ENCODE data around the gene ARHGAP15. TPM values are rescaled to one million over a fixed set of nuclear protein-coding genes. Genes with fewer than 3 reads are reported as not detected.

Gene ARHGAP15
- total RNA-seq, 1 experiment from 2014 or later: 0.41 TPM

DNA sequence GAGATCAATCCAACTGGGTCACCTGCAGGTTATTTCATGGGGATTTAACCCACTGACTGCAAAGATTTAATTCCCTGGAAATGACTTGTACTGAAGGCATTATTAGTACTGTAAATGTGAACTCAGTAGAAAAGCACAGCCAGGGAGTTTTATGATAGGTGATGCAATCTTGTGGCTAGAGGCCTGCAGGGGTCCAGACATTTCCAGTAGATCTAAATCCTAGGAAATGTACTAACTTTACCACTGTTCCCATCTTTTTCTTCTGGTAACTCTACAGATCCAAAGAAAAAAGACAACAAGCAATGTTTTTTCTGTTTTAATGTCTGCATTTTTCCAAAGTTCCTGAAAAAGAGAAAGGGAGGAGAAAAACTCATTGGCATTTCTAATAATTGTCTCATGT lies 500.1 kb downstream of the ARHGAP15 start:
- BruUV-seq (replicated peaks): no TSS peak
- ATAC-seq: no peak
- H3K4me1 ChIP-seq (ENCODE audit: control insufficient read depth, insufficient read depth, low read length): no peaks in the 10 kb centered on the region
- no peak overlapping the region for H3K4me3 ChIP-seq (ENCODE audit: low read depth in 2 of 2, low read length in 2 of 2)
- no peaks in the 10 kb centered on the region for H3K36me3 ChIP-seq (ENCODE audit: control insufficient read depth, insufficient read depth, low read length)
- in situ Hi-C loops (cut with HindIII; ENCODE audit: low pct_unique_long_range_greater_than_20kb, low sequenced_read_pairs): no loop called here
- no peak for TF ChIP-seq SIN3A (IDR thresholded peaks at IDR 0.05; ENCODE audit: borderline replicate concordance, insufficient read depth, low read depth, low read length)
- TF ChIP-seq REST (IDR thresholded peaks at IDR 0.05; ENCODE audit: insufficient read depth in 1 of 2, low read depth in 2 of 2, low read length in 1 of 2): no peak
- DNase-seq (ENCODE audit: low read depth, low spot score): no peak
- no peaks in the 10 kb centered on the region for H3K27me3 ChIP-seq (ENCODE audit: control insufficient read depth, insufficient read depth, low read length)
- POLR2A ChIA-PET: no interaction called here
- intact Hi-C loops (cut with micrococcal nuclease; ENCODE audit: unreplicated experiment): no loop called here
- CTCF ChIA-PET: no interaction called here
- no peak overlapping the region for H3K27ac ChIP-seq (ENCODE audit: low read length)
- H3K9me3 ChIP-seq (ENCODE audit: control insufficient read depth, insufficient read depth, low read depth, low read length): 0 out of 2 replicates have a peak, but pooled peaks cover 3% of the 10 kb centered on the region

DNA sequence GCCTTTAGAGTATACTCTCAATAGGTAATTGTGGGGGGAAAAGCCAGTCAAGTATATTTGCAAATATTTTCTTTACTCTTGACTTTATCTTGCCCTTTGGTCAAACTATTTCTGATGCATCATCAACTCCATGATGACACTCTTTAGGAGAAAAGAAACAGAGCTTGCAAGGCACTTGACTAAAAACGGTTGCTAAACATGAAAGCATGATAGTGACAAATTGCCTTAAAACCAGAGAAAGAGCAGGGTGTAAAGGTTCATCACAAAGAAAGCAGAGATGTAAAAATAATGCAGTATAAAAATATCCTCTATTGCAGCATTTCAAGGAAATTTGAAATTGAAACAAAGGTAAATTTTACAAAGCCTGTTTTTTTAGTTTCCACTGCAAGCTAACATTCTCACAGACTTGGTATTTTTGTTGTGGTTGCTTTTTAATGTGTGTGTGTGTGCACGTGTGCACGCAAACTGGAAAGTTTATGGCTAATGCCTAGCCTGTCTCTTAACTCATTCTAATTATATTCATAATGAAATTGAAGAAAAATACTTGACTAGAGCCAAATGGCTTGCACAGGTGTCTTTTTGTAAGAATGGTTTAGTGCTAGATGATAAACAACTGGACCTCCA lies 503.6 kb downstream of the ARHGAP15 start:
- DNase-seq (ENCODE audit: low read depth, low spot score) (no peak), ATAC-seq (no peak)
- H3K4me3 ChIP-seq (ENCODE audit: low read depth in 2 of 2, low read length in 2 of 2): no peak overlapping the region
- no peaks in the 10 kb centered on the region for H3K4me1 ChIP-seq (ENCODE audit: control insufficient read depth, insufficient read depth, low read length)
- no TSS peak for BruUV-seq (replicated peaks)
- intact Hi-C loops (cut with micrococcal nuclease; ENCODE audit: unreplicated experiment): no loop called here
- POLR2A ChIA-PET: no interaction called here
- no peaks in the 10 kb centered on the region for H3K27me3 ChIP-seq (ENCODE audit: control insufficient read depth, insufficient read depth, low read length)
- H3K9me3 ChIP-seq (ENCODE audit: control insufficient read depth, insufficient read depth, low read depth, low read length): peaks cover 3% of the 10 kb centered on the region; the same call in 1 of the 2 replicates
- CTCF ChIA-PET: no interaction called here
- no peaks in the 10 kb centered on the region for H3K36me3 ChIP-seq (ENCODE audit: control insufficient read depth, insufficient read depth, low read length)
- TF ChIP-seq CTCF (IDR thresholded peaks at IDR 0.05): no peak
- H3K27ac ChIP-seq (ENCODE audit: low read length): no peak overlapping the region
- in situ Hi-C loops (cut with HindIII; ENCODE audit: low pct_unique_long_range_greater_than_20kb, low sequenced_read_pairs): no loop called here

- H3K9me3 ChIP-seq (ENCODE audit: control insufficient read depth, insufficient read depth, low read depth, low read length): peaks cover 3% of the 10 kb centered on the region; the same call in 1 of the 2 replicates
- intact Hi-C loops (cut with micrococcal nuclease; ENCODE audit: unreplicated experiment): no loop called here
- no peak for ATAC-seq
- TF ChIP-seq CTCF (IDR thresholded peaks at IDR 0.05): no peak
- no peak for TF ChIP-seq TCF7L2 (IDR thresholded peaks at IDR 0.05; ENCODE audit: low read depth, low read length)
- TF ChIP-seq REST (IDR thresholded peaks at IDR 0.05; ENCODE audit: insufficient read depth in 1 of 2, low read depth in 2 of 2, low read length in 1 of 2): no peak
- no peak for TF ChIP-seq SIN3A (IDR thresholded peaks at IDR 0.05; ENCODE audit: borderline replicate concordance, insufficient read depth, low read depth, low read length)
- no peak overlapping the region for H3K27ac ChIP-seq (ENCODE audit: low read length)
- CTCF ChIA-PET: no interaction called here
- no peak for DNase-seq (ENCODE audit: low read depth, low spot score)
- BruUV-seq (replicated peaks): no TSS peak
- POLR2A ChIA-PET: no interaction called here
- no peaks in the 10 kb centered on the region for H3K27me3 ChIP-seq (ENCODE audit: control insufficient read depth, insufficient read depth, low read length)
- in situ Hi-C loops (cut with HindIII; ENCODE audit: low pct_unique_long_range_greater_than_20kb, low sequenced_read_pairs): no loop called here
- H3K4me1 ChIP-seq (ENCODE audit: control insufficient read depth, insufficient read depth, low read length): no peaks in the 10 kb centered on the region
- no peaks in the 10 kb centered on the region for H3K36me3 ChIP-seq (ENCODE audit: control insufficient read depth, insufficient read depth, low read length)
- no peak overlapping the region for H3K4me3 ChIP-seq (ENCODE audit: low read depth in 2 of 2, low read length in 2 of 2)
Measured at GRCh38 chr2:143633419-143633818, 504.2 kb downstream of the ARHGAP15 start.
